ENCODE results near the gene EMX1.

Gene EMX1

DNA sequence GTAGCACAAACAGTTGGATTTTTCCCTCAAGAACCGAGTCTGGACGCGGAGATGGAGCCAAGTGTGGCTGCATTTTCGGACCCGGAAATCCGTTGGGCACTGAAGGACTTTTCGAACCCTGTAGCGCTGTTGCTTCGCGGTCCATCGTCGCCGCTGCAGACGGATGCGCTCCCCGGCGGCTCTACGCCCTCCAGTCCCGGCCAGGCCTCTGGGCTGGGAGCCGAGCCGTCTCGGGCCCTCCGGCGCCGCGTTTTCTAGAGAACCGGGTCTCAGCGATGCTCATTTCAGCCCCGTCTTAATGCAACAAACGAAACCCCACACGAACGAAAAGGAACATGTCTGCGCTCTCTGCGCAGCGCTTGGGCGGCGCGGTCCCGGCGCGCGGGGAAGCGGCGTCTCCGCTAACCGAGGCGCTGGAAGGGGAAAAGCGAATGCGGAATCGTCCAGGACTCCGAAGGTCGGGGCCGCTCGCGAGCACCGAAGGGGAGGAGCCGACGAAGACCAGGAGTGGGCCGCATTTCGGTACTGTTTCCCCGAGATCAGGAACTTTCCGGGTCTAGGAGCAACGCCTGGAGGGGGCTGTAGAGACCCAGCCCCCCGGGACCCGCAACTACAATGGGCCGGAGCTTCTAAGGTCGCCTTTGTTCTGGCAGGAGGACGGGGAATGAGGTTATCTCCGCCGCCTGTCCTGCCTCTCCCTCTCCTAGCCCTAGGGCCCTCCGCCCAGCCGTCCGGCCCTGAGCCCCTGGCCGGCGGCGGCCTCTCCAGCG is 3.2 kb downstream of the EMX1 start:
- no peak overlapping the region for H3K27ac ChIP-seq

DNA sequence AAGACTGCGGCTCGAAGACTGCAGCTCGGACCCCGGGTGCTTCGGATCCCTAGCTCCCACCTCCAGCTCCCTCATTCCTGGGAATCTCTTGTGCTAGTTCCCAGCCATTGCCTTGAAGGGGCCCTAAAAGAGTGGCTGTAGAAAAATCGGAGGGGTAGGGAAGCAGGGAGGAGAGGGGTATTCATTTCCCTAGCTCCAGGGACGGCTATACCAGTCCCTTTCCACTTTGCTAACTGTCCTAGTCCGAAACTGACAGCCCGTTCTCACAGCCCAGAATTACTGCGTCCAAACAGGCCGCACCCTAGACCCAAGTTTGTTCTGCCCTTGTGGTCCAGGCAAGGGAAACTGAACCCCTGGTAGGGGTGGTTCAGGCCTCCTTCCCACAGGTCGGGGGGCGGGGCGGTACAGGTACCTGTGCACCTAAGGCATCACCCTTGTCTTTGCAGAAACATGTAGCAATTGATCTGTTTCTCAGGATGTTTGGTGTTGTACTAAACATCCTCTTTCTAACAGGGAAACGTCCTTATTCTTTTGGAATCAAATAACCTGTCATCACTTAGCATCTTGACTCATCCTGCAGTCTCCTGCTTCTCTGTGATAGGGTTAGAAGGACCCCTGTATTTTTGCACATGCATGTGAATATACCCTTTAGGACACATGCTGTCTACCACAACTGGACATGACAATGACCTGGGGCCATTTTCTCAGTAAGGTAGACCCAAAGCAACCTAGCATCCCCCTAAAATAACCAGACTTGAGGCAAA is 4.0 kb downstream of the EMX1 start:
- H3K4me3 ChIP-seq (ENCODE audit: low read depth, low read length) = no peak overlapping the region
- H3K27ac ChIP-seq = no peak overlapping the region
- no peak for DNase-seq
- in situ Hi-C loops (cut with HindIII; ENCODE audit: low pct_ligation_motif_present, low sequenced_read_pairs) = no loop called here
- H3K36me3 ChIP-seq (replicated peaks) = no peaks in the 10 kb centered on the region
- H3K27me3 ChIP-seq (replicated peaks) = peaks cover 95% of the 10 kb centered on the region
- TF ChIP-seq, protein P1, sequence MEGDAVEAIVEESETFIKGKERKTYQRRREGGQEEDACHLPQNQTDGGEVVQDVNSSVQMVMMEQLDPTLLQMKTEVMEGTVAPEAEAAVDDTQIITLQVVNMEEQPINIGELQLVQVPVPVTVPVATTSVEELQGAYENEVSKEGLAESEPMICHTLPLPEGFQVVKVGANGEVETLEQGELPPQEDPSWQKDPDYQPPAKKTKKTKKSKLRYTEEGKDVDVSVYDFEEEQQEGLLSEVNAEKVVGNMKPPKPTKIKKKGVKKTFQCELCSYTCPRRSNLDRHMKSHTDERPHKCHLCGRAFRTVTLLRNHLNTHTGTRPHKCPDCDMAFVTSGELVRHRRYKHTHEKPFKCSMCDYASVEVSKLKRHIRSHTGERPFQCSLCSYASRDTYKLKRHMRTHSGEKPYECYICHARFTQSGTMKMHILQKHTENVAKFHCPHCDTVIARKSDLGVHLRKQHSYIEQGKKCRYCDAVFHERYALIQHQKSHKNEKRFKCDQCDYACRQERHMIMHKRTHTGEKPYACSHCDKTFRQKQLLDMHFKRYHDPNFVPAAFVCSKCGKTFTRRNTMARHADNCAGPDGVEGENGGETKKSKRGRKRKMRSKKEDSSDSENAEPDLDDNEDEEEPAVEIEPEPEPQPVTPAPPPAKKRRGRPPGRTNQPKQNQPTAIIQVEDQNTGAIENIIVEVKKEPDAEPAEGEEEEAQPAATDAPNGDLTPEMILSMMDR (IDR thresholded peaks at IDR 0.05; ENCODE audit: low read depth, low read length, missing control alignments) = no peak

More for the DNA sequence above, 3.2 kb downstream of the EMX1 start:
- peak overlapping the region; percentile 9 for H3K4me3 ChIP-seq (ENCODE audit: low read depth, low read length)
- no peaks in the 10 kb centered on the region for H3K36me3 ChIP-seq (replicated peaks)
- DNase-seq = no peak
- H3K27me3 ChIP-seq (replicated peaks) = peaks cover 95% of the 10 kb centered on the region
- in situ Hi-C loops (cut with HindIII; ENCODE audit: low pct_ligation_motif_present, low sequenced_read_pairs) = no loop called here
- TF ChIP-seq, protein P1 (IDR thresholded peaks at IDR 0.05; ENCODE audit: low read depth, low read length, missing control alignments) = no peak

DNA sequence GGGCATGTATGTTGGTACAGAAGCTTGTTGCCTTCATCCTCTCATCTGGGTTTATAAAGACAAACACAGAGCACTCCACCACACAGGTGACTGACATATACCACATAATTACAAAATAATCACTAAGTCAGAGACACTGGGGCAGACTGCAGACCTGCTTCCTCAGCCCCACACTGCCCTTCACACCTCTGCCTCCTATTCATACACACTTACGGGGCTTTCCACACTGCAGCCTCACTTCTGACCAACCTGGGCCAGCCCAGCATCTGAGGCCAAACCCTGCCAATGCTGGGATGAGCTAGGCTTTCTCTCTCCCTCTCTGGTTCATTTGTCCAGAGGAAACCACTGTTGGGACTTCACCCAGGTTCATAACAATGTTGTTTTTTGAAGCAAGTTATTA is 4.5 kb downstream of the EMX1 start:
- H3K27ac ChIP-seq = no peak overlapping the region
- peaks cover 95% of the 10 kb centered on the region for H3K27me3 ChIP-seq (replicated peaks)
- no peaks in the 10 kb centered on the region for H3K36me3 ChIP-seq (replicated peaks)
- DNase-seq = no peak
- TF ChIP-seq, protein P1 (IDR thresholded peaks at IDR 0.05; ENCODE audit: low read depth, low read length, missing control alignments) = no peak
- in situ Hi-C loops (cut with HindIII; ENCODE audit: low pct_ligation_motif_present, low sequenced_read_pairs) = no loop called here
- H3K4me3 ChIP-seq (ENCODE audit: low read depth, low read length) = no peak overlapping the region

DNA sequence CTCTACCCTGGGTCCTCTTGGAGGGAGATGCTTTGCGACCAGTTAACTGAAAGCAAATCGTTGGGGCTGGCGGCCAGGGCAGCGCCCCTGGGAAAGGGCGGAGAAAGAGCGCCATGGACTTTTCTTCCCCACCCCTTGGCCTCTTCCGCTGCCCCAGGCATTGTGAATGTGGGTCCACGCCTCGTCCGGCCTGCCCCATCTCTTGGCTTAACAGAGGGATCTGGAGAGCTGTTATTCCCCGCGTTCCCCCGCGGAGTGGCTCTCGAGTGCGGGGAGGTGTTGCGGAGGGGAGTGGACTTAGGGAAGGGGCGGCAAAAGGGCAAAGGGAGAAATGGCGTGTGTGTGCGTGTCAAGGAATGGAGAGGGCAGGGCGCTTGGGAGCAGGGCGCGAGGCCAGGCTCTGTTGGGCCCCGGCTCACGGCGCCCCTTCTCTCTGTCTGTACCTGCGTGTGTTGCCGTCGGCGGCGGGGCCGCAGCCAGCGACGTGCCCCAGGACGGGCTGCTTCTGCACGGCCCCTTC is 6.6 kb downstream of the EMX1 start:
- H3K4me3 ChIP-seq (ENCODE audit: low read depth, low read length) = no peak overlapping the region
- no peak for DNase-seq
- in situ Hi-C loops (cut with HindIII; ENCODE audit: low pct_ligation_motif_present, low sequenced_read_pairs) = no loop called here
- TF ChIP-seq, protein P1 (IDR thresholded peaks at IDR 0.05; ENCODE audit: low read depth, low read length, missing control alignments) = no peak
- H3K27ac ChIP-seq = no peak overlapping the region
- no peaks in the 10 kb centered on the region for H3K36me3 ChIP-seq (replicated peaks)
- H3K27me3 ChIP-seq (replicated peaks) = peaks cover 97% of the 10 kb centered on the region

DNA sequence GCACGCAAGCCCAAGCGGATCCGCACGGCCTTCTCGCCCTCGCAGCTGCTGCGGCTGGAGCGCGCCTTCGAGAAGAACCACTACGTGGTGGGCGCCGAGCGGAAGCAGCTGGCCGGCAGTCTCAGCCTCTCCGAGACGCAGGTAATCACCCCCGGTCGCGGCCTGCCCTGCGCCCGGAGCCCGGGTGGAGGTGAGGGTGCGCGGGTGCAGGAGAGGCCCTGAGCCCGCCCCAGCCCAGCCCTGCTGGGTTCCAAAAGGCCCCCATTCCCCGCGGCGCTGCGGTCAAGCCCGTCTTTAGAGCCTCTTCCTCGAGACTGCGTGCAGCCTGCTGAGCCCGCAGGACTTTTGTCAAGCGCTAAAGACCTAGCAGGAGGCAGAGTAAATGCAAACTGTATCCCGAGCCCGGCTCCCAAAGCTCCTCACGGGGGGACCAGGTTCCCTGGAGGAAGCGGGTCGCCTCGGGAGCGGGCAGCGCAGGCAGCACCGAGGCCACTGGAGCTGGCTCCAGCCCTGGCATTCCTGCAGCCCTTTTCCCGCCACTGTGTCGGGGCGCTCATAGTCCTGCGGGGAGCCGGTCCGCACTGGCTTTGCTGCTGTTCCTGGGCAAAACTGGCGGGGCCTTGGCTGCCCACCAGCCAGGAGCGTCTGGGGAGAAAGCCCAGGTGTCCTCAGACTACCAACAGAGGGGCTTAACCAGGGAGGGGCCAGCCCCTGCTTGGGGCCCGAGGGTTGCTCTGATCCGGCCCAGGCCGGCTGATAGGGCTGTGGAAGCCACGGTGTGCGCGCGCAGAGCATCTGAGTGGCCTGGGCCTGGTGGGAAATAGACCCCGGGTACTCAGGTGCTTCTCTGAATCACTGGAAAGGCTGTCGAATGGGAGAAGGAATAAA is 7.3 kb downstream of the EMX1 start:
- TF ChIP-seq, protein P1 (IDR thresholded peaks at IDR 0.05; ENCODE audit: low read depth, low read length, missing control alignments) = no peak
- no peak overlapping the region for H3K27ac ChIP-seq
- no peaks in the 10 kb centered on the region for H3K36me3 ChIP-seq (replicated peaks)
- DNase-seq = no peak
- H3K27me3 ChIP-seq (replicated peaks) = peaks cover 99% of the 10 kb centered on the region
- in situ Hi-C loops (cut with HindIII; ENCODE audit: low pct_ligation_motif_present, low sequenced_read_pairs) = no loop called here
- no peak overlapping the region for H3K4me3 ChIP-seq (ENCODE audit: low read depth, low read length)
